HG02642 (cell line): ENCODE results near the gene ZNF440.

Source experiments
- ATAC-seq: cut with Tn5 transposase; IDR thresholded peaks from one replicate; pipeline ENCODE4 v1.9.1; 2021; ENCODE audit warnings: mild to moderate bottlenecking; ENCODE audit not compliant: unreplicated experiment, poor library complexity

Gene ZNF440

DNA sequence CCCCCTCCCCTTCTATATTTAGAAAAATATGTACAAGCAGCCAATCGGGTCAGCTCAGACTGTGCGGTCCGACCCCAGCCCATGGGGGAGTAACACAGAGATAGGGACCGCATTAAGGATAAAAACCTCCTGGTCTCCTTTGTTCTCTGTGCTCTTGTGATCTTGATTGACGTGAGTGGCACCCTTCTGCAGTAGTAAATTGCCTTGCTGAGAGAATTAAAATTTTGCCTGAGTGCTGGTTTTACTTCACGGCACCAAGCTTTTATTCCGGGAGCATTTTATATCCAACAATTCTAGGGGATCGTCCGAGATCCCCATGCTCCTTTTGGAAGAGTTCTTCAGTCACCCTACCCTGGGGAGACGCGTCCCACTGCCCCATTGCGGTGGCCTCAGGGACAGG, 66.5 kb downstream of the ZNF440 start:
- ATAC-seq = no peak

DNA sequence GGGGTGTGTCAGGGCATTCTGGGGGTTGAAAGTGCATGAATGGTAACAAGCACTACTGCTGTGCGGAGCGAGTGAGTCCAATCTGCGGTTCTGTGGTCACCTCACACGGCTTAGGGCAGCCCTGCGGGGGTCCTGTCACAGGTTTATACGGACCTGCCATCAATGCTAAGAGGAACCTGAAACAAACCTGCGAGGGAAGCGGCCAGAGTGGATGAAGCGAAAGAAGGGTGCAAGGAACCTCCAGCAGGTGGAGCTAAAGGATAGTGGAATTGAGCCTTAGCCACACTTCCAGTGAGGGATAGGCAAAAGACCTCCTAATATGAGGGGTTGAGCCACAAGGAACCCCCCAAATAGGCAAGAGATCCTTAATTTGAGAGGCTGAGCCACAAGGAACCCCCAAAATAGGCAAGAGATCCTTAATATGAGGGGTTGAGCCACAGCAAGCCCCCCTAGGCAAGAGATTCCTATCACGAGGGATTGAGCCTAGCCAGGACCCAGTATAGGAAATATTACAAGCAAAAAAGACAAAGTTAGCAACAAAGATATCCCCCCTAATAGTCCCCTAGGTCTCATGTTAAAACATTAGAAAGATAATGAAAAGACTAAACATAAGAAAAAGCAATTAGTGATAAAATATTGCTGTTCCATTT, 67.2 kb downstream of the ZNF440 start:
- ATAC-seq = no peak

DNA sequence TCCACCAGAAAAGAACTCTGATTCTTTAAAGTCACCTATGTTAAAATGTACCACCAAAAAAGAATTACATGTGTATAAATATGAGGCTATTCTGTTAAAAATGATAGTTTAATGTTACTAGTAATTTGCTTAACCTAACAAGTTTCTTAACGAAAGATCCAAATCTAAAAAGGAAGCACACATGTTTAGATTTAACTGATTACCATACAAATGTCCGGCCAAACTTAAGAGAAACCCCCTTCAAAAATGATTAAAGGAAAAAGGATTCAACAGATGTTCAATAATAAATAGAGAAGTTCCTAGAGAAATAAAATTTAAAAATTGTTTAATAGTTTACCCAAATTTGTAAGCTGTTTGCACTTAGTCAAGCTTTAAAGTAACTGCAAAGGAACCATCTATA, 68.5 kb downstream of the ZNF440 start:
- ATAC-seq = no peak
